Activated CD4-positive, alpha-beta T cell treated with anti-CD3 and anti-CD28 coated beads, Interleukin-2, amount 50 U/mL, for 24 hours (primary cell): ENCODE results near the gene PXT1.
A peak's percentile ranks its signal among the peaks of the same experiment; 100 is the strongest.
"Not testable (repeated sequence)": the region's sequence is repeated elsewhere in the genome, so short reads cannot be mapped to it uniquely, and the experiment has no call there.

ENCODE experiments used
- DNase-seq, 2 donors: peaks; one replicate each; pipeline ENCODE4 v3.0.0-alpha.2; 2020; ENCODE audit warnings: low read depth in 1 of 2, low spot score in 1 of 2

PXT1 gene

GRCh38 chr6:36370638-36371037 lies 72.0 kb downstream of the PXT1 start:
- DNase-seq: no peak

- DNase-seq: no peak
Measured at GRCh38 chr6:36368921-36369865, 73.5 kb downstream of the PXT1 start.

GRCh38 chr6:36368421-36368820 lies 74.2 kb downstream of the PXT1 start:
- DNase-seq: no peak

- DNase-seq: no peak
Measured at GRCh38 chr6:36367743-36368142, 74.9 kb downstream of the PXT1 start.

GRCh38 chr6:36364669-36365479 lies 77.8 kb downstream of the PXT1 start:
- no peak for DNase-seq

- not testable (repeated sequence) for DNase-seq
Measured at GRCh38 chr6:36364061-36364635, 78.5 kb downstream of the PXT1 start.

GRCh38 chr6:36363371-36363752 lies 79.3 kb downstream of the PXT1 start:
- DNase-seq: not testable (repeated sequence)

GRCh38 chr6:36362551-36363370 lies 79.9 kb downstream of the PXT1 start:
- no peak for DNase-seq

GRCh38 chr6:36361071-36361470 lies 81.6 kb downstream of the PXT1 start:
- no peak for DNase-seq

GRCh38 chr6:36360241-36361054 lies 82.2 kb downstream of the PXT1 start:
- peak; percentile 28 to 67 for DNase-seq

- no peak for DNase-seq
Measured at GRCh38 chr6:36358226-36358915, 84.3 kb downstream of the PXT1 start.

- DNase-seq: no peak
Measured at GRCh38 chr6:36357872-36358225, 84.8 kb downstream of the PXT1 start.

- DNase-seq: no peak
Measured at GRCh38 chr6:36355819-36356218, 86.8 kb downstream of the PXT1 start.

- no peak for DNase-seq
Measured at GRCh38 chr6:36353411-36353915, 89.2 kb downstream of the PXT1 start.

GRCh38 chr6:36352477-36353157 lies 90.0 kb downstream of the PXT1 start:
- DNase-seq: no peak

GRCh38 chr6:36350681-36351571 lies 91.7 kb downstream of the PXT1 start:
- no peak for DNase-seq

- no peak for DNase-seq
Measured at GRCh38 chr6:36350082-36350481, 92.6 kb downstream of the PXT1 start.

- DNase-seq: no peak
Measured at GRCh38 chr6:36349240-36349639, 93.4 kb downstream of the PXT1 start.
